ENCODE data around the gene PADI3.

Gene PADI3

GRCh38 chr1:17248781-17249180, at the start of gene PADI3:
PADI3 (plus strand) TSS chr1:17249098; CDS start chr1:17249138, 40 bp downstream.
- no peak for DNase-seq

GRCh38 chr1:17199267-17200044, 49.4 kb upstream of the PADI3 start:
- DNase-seq, result no peak

- no peak for DNase-seq
Measured at GRCh38 chr1:17200246-17200645, 48.7 kb upstream of the PADI3 start.

GRCh38 chr1:17200756-17201155, 48.1 kb upstream of the PADI3 start:
- DNase-seq, result no peak

GRCh38 chr1:17201201-17202021, 47.5 kb upstream of the PADI3 start:
- no peak for DNase-seq

- DNase-seq, result no peak
Measured at GRCh38 chr1:17204546-17205440, 44.1 kb upstream of the PADI3 start, which contains the start of gene PADI1. PADI1 (plus strand) TSS chr1:17205128; CDS start chr1:17205218, 90 bp downstream.

GRCh38 chr1:17205652-17206051, 43.2 kb upstream of the PADI3 start:
- DNase-seq, result no peak

GRCh38 chr1:17206196-17206595, 42.7 kb upstream of the PADI3 start:
- DNase-seq, result no peak

GRCh38 chr1:17207046-17207445, 41.9 kb upstream of the PADI3 start:
- DNase-seq, result no peak

GRCh38 chr1:17207540-17207939, 41.4 kb upstream of the PADI3 start:
- DNase-seq, result no peak

- DNase-seq, result no peak
Measured at GRCh38 chr1:17207966-17208418, 40.9 kb upstream of the PADI3 start.

GRCh38 chr1:17208546-17208945, 40.4 kb upstream of the PADI3 start:
- no peak for DNase-seq

GRCh38 chr1:17209430-17209829, 39.5 kb upstream of the PADI3 start:
- DNase-seq, result no peak

GRCh38 chr1:17210176-17210575, 38.7 kb upstream of the PADI3 start:
- no peak for DNase-seq

- no peak for DNase-seq
Measured at GRCh38 chr1:17211377-17211776, 37.5 kb upstream of the PADI3 start.

- DNase-seq, result no peak
Measured at GRCh38 chr1:17212009-17212408, 36.9 kb upstream of the PADI3 start.

GRCh38 chr1:17212487-17213121, 36.3 kb upstream of the PADI3 start:
- DNase-seq, result peak; percentile 43 to 62

- DNase-seq, result no peak
Measured at GRCh38 chr1:17213148-17213781, 35.6 kb upstream of the PADI3 start.

GRCh38 chr1:17213782-17214148, 35.1 kb upstream of the PADI3 start:
- DNase-seq, result no peak

GRCh38 chr1:17214876-17215544, 33.9 kb upstream of the PADI3 start:
- DNase-seq, result no peak

- no peak for DNase-seq
Measured at GRCh38 chr1:17215545-17215890, 33.4 kb upstream of the PADI3 start.
